Measurements from ENCODE around the gene DNAH7. TPM values are rescaled to one million over a fixed set of nuclear protein-coding genes. Genes with fewer than 3 reads are reported as not detected.

The DNAH7 gene
- total RNA-seq, 1 donor from 2014 or later, result 0.06 TPM

DNA sequence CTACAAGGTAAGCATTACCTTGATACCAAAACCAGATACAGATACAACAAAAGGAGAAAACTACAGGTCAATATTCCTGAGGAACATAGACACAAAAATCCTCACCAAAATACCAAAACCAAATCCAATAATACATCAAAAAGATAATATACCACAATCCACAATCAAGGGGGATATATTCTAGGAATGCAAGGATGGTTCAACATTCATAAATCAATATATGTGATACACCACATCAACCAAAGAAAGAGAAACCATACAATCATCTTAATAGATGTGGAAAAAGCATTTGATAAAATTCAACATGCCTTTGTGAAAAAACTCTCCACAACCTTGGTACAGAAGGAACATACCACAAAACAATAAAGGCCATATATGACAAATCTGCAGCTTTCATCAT lies 28.4 kb downstream of the DNAH7 start:
- TF ChIP-seq, protein P1, sequence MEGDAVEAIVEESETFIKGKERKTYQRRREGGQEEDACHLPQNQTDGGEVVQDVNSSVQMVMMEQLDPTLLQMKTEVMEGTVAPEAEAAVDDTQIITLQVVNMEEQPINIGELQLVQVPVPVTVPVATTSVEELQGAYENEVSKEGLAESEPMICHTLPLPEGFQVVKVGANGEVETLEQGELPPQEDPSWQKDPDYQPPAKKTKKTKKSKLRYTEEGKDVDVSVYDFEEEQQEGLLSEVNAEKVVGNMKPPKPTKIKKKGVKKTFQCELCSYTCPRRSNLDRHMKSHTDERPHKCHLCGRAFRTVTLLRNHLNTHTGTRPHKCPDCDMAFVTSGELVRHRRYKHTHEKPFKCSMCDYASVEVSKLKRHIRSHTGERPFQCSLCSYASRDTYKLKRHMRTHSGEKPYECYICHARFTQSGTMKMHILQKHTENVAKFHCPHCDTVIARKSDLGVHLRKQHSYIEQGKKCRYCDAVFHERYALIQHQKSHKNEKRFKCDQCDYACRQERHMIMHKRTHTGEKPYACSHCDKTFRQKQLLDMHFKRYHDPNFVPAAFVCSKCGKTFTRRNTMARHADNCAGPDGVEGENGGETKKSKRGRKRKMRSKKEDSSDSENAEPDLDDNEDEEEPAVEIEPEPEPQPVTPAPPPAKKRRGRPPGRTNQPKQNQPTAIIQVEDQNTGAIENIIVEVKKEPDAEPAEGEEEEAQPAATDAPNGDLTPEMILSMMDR (conservative IDR thresholded peaks at IDR 0.05; ENCODE audit: low read depth, low read length), result no peak
- DNase-seq (ENCODE audit: low read depth), result no peak

DNA sequence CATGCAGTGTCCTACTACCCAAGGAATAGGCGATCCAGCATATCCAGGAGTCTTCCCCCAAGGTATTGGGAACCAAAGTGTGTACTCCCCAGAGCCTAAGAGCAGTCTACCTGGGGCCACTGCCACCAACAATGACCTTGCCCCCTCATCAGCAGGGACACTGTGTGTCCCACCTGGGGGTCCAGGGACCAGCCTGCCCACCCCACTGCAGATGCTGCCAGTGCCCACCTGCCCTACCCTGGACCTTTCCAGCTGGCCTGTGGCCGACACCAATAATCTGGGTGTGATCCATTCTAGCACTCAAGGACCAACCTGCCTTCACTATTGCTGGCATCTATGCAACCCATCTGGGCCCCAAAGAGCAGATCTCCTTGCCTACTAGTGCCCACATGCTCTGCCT lies 32.2 kb downstream of the DNAH7 start:
- H3K4me3 ChIP-seq (ENCODE audit: low read depth, low read length), result no peak overlapping the region
- TF ChIP-seq, protein P1 (conservative IDR thresholded peaks at IDR 0.05; ENCODE audit: low read depth, low read length), result no peak
- DNase-seq (ENCODE audit: low read depth), result no peak

More for the DNA sequence above, 28.4 kb downstream of the DNAH7 start:
- H3K4me3 ChIP-seq (ENCODE audit: low read depth, low read length), result no peak overlapping the region

DNA sequence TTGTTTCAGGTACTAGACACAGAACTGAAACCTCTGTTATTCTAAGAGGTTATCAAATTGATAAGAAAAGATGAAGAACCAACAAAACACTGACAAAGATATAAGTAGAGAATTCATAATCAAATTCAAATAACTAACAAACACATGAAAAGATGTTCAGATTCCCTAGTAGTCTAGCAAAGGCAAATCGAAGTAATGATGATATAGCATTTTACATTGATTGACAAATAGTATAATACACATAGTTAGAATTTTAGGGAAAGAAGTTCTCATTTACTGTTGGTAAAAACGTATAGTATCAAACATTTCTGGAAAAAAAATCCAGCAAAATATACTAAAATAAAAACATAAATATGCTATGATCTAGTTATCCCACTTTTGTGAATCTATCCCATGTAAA lies 50.6 kb downstream of the DNAH7 start:
- TF ChIP-seq, protein P1 (conservative IDR thresholded peaks at IDR 0.05; ENCODE audit: low read depth, low read length), result no peak
- H3K4me3 ChIP-seq (ENCODE audit: low read depth, low read length), result no peak overlapping the region
- no peak for DNase-seq (ENCODE audit: low read depth)

DNA sequence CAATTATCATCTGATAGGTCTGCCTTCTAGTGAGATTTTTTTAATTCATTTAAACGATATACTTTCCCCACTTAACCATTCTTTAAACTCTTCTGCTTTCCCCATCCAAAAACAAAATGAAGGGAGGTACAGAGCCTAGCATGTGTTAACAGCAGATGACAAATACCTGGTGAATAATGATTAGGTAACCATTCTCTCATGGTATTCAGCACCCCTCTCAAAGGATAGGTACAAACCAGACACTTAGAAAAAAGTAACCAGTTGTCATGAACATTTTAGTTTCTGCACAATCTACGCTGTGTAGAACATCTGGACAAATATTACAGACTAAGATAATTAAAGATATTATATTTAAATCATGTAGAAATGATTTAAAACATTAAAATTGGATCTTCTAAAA lies 56.3 kb downstream of the DNAH7 start:
- TF ChIP-seq, protein P1 (conservative IDR thresholded peaks at IDR 0.05; ENCODE audit: low read depth, low read length), result no peak
- DNase-seq (ENCODE audit: low read depth), result no peak
- no peak overlapping the region for H3K4me3 ChIP-seq (ENCODE audit: low read depth, low read length)

DNA sequence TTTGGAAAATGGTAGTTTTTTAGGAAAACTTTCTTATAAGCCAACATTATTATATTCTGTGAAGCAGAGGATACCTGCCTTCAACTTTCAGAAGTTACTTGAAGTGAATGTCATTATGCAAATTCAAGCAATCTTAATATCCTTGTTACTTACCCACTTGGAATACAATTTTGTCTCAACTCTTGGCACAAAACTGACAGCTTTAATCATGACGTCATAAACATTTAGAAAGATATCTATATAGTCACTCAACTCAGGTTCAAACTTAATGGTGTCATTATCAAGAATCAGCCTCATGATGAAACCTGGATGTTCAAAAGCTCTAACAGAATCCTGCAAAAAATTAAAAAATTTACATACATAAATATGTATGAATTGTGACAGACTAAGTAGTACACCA lies 68.1 kb downstream of the DNAH7 start:
- H3K4me3 ChIP-seq (ENCODE audit: low read depth, low read length), result no peak overlapping the region
- TF ChIP-seq, protein P1 (conservative IDR thresholded peaks at IDR 0.05; ENCODE audit: low read depth, low read length), result no peak
- DNase-seq (ENCODE audit: low read depth), result no peak

DNA sequence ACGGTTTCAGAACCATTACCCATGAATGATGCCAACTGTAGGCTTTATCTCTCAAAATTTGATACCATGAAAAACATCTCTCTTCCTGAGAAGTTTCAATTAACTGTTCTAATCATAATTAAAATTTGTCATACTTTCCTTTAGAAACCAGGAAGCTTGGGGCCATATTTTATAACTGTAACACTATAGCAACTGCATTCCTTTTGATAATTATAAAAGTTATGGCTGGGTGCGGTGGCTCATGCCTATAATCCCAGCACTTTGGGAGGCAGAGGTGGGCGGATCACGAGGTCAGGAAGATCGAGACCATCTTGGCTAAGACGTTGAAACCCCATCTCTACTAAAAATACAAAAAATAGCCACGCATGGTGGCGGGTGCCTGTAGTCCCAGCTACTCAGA lies 70.6 kb downstream of the DNAH7 start:
- DNase-seq (ENCODE audit: low read depth), result no peak
- no peak overlapping the region for H3K4me3 ChIP-seq (ENCODE audit: low read depth, low read length)
- TF ChIP-seq, protein P1 (conservative IDR thresholded peaks at IDR 0.05; ENCODE audit: low read depth, low read length), result no peak

DNA sequence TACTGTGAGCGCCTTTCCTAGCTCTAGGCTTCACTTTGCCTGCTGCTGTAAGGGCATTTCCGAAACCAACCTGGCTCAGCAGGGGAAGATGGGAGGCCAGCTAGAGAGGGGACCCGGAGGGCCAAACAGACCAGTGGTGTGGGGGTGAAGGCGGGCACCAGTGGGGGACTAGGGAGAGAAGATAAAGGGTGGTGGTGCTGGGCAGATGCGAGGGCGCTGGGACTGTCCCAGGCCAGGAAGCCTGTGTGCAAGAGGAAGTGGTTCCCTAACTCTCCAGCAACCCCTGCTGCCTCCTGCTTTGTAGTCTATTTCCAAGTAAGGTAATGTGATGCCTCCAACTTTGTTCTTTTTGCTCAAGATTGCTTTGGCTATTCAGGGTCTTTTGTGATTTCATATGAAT lies 73.1 kb downstream of the DNAH7 start:
- TF ChIP-seq, protein P1 (conservative IDR thresholded peaks at IDR 0.05; ENCODE audit: low read depth, low read length), result no peak
- no peak for DNase-seq (ENCODE audit: low read depth)
- H3K4me3 ChIP-seq (ENCODE audit: low read depth, low read length), result no peak overlapping the region
